ENCODE results near the gene TGM2. TPM values are rescaled to one million over a fixed set of nuclear protein-coding genes. Genes with fewer than 3 reads are reported as not detected.

TGM2 gene
- total and polyA plus RNA-seq, 2 donors (not counting 3 experiments of a cell fraction or from before 2014, with no cell fraction given): 861 to 868 TPM

DNA sequence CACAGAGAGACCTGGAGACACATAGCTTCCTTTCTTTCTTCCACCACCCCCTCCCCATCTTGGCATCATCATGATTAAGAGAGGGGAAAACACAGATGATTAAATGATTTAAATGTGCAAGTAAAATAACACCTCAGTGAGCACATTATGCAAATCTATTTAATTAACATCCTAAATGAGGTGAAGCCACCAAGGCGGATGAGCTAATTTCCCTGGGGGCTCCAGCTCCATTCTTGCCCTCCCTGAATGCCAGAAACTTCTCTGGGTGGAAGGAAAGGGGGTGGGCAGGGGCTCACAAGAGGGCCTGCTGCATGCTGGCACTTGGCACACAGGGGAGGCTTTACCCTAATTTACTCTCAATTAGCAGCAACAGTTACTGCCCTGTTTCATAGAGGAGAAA, 32.5 kb upstream of the TGM2 start:
- dilution Hi-C loops (cut with MboI; ENCODE audit: extremely low pct_ligation_motif_present, low sequenced_read_pairs) (no loop called here), intact Hi-C loops (cut with micrococcal nuclease) (no loop called here)
- no peaks in the 10 kb centered on the region for H3K79me2 ChIP-seq (ENCODE audit: control insufficient read depth, insufficient read depth, low read length)
- H3K4me3 ChIP-seq (replicated peaks in 1 of 3; ENCODE audit: insufficient read depth in 1 of 3, low read depth in 1 of 3, low read length in 3 of 3): no peak overlapping the region
- TF ChIP-seq POLR2AphosphoS5 (IDR thresholded peaks at IDR 0.05; ENCODE audit: insufficient read depth, low read depth, low read length) (no peak), POLR2A (IDR thresholded peaks at IDR 0.05; ENCODE audit: low read depth, low read length) (no peak), GATA2 (IDR thresholded peaks at IDR 0.05; ENCODE audit: insufficient read depth, insufficient read length, low read depth, low read length) (no peak), MYC (IDR thresholded peaks at IDR 0.05; ENCODE audit: low read depth, low read length) (no peak), EZH2 (IDR thresholded peaks at IDR 0.05; ENCODE audit: borderline replicate concordance, low read depth, low read length, severe bottlenecking) (no peak), FOS (IDR thresholded peaks at IDR 0.05; ENCODE audit: borderline replicate concordance, insufficient read depth, low read length) (no peak), JUN (IDR thresholded peaks at IDR 0.05; ENCODE audit: borderline replicate concordance, insufficient read depth, insufficient read length, low read depth) (no peak)
- TF ChIP-seq, protein P1, sequence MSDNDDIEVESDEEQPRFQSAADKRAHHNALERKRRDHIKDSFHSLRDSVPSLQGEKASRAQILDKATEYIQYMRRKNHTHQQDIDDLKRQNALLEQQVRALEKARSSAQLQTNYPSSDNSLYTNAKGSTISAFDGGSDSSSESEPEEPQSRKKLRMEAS (IDR thresholded peaks at IDR 0.05; ENCODE audit: insufficient read depth, insufficient read length): no peak
- TF ChIP-seq, protein P2, sequence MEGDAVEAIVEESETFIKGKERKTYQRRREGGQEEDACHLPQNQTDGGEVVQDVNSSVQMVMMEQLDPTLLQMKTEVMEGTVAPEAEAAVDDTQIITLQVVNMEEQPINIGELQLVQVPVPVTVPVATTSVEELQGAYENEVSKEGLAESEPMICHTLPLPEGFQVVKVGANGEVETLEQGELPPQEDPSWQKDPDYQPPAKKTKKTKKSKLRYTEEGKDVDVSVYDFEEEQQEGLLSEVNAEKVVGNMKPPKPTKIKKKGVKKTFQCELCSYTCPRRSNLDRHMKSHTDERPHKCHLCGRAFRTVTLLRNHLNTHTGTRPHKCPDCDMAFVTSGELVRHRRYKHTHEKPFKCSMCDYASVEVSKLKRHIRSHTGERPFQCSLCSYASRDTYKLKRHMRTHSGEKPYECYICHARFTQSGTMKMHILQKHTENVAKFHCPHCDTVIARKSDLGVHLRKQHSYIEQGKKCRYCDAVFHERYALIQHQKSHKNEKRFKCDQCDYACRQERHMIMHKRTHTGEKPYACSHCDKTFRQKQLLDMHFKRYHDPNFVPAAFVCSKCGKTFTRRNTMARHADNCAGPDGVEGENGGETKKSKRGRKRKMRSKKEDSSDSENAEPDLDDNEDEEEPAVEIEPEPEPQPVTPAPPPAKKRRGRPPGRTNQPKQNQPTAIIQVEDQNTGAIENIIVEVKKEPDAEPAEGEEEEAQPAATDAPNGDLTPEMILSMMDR (IDR thresholded peaks at IDR 0.05; ENCODE audit: extremely low read depth in 1 of 2, insufficient read depth in 1 of 2, low read depth in 1 of 2, low read length in 2 of 2): no peak
- H3K36me3 ChIP-seq (ENCODE audit: control insufficient read depth in 2 of 2, extremely low read depth in 1 of 2, insufficient read depth in 2 of 2, low read length in 2 of 2): no peaks in the 10 kb centered on the region
- BruUV-seq (replicated peaks): no TSS peak
- ChIA-PET POLR2A (no interaction called here), CTCF (interaction anchor here (0.6 to 2.4 kb wide), 5 partner anchors 9 to 24 kb away, joined by 3 to 9 read pairs (median 4); no protein-coding TSS in a partner anchor)
- no peak overlapping the region for H2AFZ ChIP-seq (ENCODE audit: low read depth, low read length)
- DNase-seq (ENCODE audit: low read depth, low spot score) (no peak), FAIRE-seq (no peak)
- H3K9me3 ChIP-seq (replicated peaks; ENCODE audit: control insufficient read depth, insufficient read depth, low read length): no peaks in the 10 kb centered on the region
- H3K4me1 ChIP-seq (ENCODE audit: control insufficient read depth, extremely low read depth, insufficient read depth, low read length): no peaks in the 10 kb centered on the region
- no peaks in the 10 kb centered on the region for H4K20me1 ChIP-seq (replicated peaks; ENCODE audit: control insufficient read depth, extremely low read depth, insufficient read depth, low read length)
- H3K27ac ChIP-seq (ENCODE audit: insufficient read depth, low read depth, low read length): no peak overlapping the region
- H3K9me1 ChIP-seq (replicated peaks; ENCODE audit: control insufficient read depth, extremely low read depth, insufficient read depth, low read length): no peaks in the 10 kb centered on the region
- no peak overlapping the region for H3K4me2 ChIP-seq (ENCODE audit: insufficient read depth, low read length)
- no peak overlapping the region for H3K9ac ChIP-seq (replicated peaks; ENCODE audit: extremely low read depth, insufficient read depth, low read length)
- H3K27me3 ChIP-seq (ENCODE audit: control insufficient read depth in 2 of 2, insufficient read depth in 2 of 2, low read length in 2 of 2): no peaks in the 10 kb centered on the region
